ENCODE results near the gene CENPH.
"Not testable (repeated sequence)": the region's sequence is repeated elsewhere in the genome, so short reads cannot be mapped to it uniquely, and the experiment has no call there.

DNA sequence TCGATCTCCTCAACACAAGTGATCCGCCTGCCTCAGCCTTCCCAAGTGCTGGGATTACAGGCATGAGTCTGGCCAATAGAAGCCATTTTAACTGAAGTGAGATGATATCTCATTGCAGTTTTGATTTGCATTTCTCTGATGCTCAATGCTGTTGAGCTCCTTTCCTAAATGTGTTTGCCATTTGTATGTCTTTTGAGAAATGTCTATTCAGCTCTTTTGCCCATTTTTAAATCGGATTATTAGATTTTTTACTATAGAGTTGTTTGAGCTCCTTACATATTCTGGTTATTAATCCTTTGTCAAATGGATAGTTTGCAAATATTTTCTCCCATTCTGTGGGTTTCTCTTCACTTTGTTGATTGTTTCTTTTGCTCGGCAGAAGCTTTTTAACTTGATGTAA is 49.1 kb upstream of the CENPH start:
- TF ChIP-seq, protein P1, sequence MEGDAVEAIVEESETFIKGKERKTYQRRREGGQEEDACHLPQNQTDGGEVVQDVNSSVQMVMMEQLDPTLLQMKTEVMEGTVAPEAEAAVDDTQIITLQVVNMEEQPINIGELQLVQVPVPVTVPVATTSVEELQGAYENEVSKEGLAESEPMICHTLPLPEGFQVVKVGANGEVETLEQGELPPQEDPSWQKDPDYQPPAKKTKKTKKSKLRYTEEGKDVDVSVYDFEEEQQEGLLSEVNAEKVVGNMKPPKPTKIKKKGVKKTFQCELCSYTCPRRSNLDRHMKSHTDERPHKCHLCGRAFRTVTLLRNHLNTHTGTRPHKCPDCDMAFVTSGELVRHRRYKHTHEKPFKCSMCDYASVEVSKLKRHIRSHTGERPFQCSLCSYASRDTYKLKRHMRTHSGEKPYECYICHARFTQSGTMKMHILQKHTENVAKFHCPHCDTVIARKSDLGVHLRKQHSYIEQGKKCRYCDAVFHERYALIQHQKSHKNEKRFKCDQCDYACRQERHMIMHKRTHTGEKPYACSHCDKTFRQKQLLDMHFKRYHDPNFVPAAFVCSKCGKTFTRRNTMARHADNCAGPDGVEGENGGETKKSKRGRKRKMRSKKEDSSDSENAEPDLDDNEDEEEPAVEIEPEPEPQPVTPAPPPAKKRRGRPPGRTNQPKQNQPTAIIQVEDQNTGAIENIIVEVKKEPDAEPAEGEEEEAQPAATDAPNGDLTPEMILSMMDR (IDR thresholded peaks at IDR 0.05; ENCODE audit: insufficient read depth, low read depth, low read length): not testable (repeated sequence)
- TF ChIP-seq EZH2 (IDR thresholded peaks at IDR 0.05; ENCODE audit: insufficient read depth, low read length): not testable (repeated sequence)
